Measurements from ENCODE around the gene TRPM7.

Gene TRPM7

DNA sequence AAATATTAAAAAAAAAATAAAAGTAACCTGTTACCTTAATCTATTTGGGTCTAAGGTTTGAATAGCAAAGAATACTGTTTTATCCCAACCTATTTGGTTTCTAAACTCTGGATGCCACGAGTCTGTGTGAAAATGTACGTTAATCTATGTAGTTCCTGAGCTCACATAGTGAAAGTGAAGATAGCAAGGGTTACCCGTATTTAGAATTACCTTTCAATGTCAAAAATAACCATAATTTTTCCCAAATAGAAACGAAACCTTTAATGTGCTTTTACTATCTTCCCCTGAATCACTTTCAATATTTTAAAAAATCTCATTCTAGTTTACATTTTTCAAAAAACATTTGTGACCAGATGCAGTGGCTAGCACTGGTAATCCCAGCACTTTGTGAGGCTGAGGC, 134.4 kb downstream of the TRPM7 start:
- in situ Hi-C loops (cut with MboI; ENCODE audit: low pct_unique_long_range_greater_than_20kb, low sequenced_read_pairs, unreplicated experiment) = no loop called here
- TF ChIP-seq, protein P1, sequence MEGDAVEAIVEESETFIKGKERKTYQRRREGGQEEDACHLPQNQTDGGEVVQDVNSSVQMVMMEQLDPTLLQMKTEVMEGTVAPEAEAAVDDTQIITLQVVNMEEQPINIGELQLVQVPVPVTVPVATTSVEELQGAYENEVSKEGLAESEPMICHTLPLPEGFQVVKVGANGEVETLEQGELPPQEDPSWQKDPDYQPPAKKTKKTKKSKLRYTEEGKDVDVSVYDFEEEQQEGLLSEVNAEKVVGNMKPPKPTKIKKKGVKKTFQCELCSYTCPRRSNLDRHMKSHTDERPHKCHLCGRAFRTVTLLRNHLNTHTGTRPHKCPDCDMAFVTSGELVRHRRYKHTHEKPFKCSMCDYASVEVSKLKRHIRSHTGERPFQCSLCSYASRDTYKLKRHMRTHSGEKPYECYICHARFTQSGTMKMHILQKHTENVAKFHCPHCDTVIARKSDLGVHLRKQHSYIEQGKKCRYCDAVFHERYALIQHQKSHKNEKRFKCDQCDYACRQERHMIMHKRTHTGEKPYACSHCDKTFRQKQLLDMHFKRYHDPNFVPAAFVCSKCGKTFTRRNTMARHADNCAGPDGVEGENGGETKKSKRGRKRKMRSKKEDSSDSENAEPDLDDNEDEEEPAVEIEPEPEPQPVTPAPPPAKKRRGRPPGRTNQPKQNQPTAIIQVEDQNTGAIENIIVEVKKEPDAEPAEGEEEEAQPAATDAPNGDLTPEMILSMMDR (IDR thresholded peaks at IDR 0.05; ENCODE audit: extremely low read depth, insufficient read depth, missing control alignments) = no peak
- DNase-seq (ENCODE audit: low spot score) = peak; percentile 49

DNA sequence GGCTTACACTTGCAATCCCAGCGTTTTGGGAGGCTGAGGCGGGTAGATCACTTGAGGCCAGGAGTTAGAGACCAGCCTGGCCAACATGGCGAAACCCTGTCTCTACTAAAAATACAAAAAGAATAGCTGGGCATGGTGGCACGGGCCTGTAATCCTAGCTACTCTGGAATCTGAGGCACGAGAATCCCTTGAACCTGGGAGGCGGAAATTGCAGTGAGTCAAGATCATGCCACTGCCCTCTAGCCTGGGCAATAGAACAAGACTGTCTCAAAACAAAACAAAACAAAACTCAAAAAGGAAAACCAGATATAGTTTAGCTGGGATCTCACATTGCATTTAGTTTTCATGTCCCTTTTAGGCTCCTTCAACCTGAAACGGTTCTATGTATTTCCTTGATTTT, 137.3 kb downstream of the TRPM7 start:
- no peak for DNase-seq (ENCODE audit: low spot score)
- in situ Hi-C loops (cut with MboI; ENCODE audit: low pct_unique_long_range_greater_than_20kb, low sequenced_read_pairs, unreplicated experiment) = no loop called here

GRCh38 chr15:50546566-50546965, 140.0 kb downstream of the TRPM7 start, which contains the start of gene USP50:
TSS of gene USP50 (minus strand) at chr15:50546666. CDS start at chr15:50546525, 141 bp downstream.
- TF ChIP-seq, protein P1 (IDR thresholded peaks at IDR 0.05; ENCODE audit: extremely low read depth, insufficient read depth, missing control alignments) = no peak
- in situ Hi-C loops (cut with MboI; ENCODE audit: low pct_unique_long_range_greater_than_20kb, low sequenced_read_pairs, unreplicated experiment) = no loop called here
- DNase-seq (ENCODE audit: low spot score) = no peak

More for the DNA sequence above, 137.3 kb downstream of the TRPM7 start:
- TF ChIP-seq, protein P1 (IDR thresholded peaks at IDR 0.05; ENCODE audit: extremely low read depth, insufficient read depth, missing control alignments) = no peak

DNA sequence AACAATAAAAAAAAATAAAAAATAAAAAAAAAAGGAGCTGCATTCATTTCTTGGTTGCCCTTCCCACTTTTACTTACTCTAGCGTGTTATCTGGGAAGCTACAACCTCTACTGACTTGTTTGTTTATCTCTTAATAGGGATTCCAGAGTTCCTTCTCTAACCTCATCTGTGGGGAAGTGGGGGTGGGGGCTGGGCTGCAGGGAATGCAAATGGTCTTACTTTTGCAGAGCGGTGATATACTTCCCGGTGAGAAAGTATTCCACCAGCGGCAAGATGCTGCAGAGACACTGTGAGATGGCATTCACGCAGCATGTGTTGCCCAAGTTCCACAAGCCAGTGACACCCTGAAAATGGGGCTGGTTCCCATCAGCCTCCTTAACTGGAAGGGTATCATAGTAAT, 142.2 kb downstream of the TRPM7 start:
- no peak for DNase-seq (ENCODE audit: low spot score)
- in situ Hi-C loops (cut with MboI; ENCODE audit: low pct_unique_long_range_greater_than_20kb, low sequenced_read_pairs, unreplicated experiment) = no loop called here
- TF ChIP-seq, protein P1 (IDR thresholded peaks at IDR 0.05; ENCODE audit: extremely low read depth, insufficient read depth, missing control alignments) = no peak

- TF ChIP-seq, protein P1 (IDR thresholded peaks at IDR 0.05; ENCODE audit: extremely low read depth, insufficient read depth, missing control alignments) = no peak
- in situ Hi-C loops (cut with MboI; ENCODE audit: low pct_unique_long_range_greater_than_20kb, low sequenced_read_pairs, unreplicated experiment) = no loop called here
- no peak for DNase-seq (ENCODE audit: low spot score)
Observed at GRCh38 chr15:50543556-50543955, 143.0 kb downstream of the TRPM7 start.

DNA sequence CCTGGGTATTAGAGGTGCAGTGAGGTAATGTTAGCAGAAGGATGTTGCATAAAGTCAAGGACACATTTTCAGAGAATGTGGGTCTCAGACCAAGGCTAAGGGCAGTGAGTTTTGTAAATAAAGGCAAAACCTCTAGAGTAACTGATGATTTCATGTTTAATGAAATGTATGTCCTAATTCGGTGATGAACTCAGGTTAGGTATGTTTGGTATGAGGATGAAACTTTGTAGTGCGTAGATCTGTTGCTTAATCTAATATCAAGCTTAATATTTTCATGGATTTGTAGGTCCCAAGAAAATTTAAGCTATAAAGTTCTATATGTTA, 143.7 kb downstream of the TRPM7 start:
- TF ChIP-seq, protein P1 (IDR thresholded peaks at IDR 0.05; ENCODE audit: extremely low read depth, insufficient read depth, missing control alignments) = no peak
- DNase-seq (ENCODE audit: low spot score) = no peak
- in situ Hi-C loops (cut with MboI; ENCODE audit: low pct_unique_long_range_greater_than_20kb, low sequenced_read_pairs, unreplicated experiment) = no loop called here

DNA sequence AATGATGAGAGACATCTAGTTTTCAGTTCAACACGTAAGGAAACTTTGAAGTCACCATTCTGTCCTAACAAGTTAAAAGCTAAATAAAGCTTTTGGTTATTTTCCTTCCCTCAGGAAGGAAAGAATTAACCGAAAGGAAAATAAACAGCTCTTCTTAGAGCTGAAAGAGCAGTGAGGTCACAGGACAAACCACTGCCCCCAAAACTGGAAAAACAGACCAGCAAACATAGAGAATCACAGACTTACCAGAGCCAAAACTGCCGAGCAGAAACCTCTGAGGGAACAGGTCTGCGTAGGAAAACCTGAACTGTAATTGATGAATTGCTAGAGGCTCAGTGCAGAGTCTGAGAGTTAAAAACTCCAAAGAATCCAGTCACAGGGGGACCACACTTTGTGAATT, 154.8 kb downstream of the TRPM7 start:
- in situ Hi-C loops (cut with MboI; ENCODE audit: low pct_unique_long_range_greater_than_20kb, low sequenced_read_pairs, unreplicated experiment) = no loop called here
- TF ChIP-seq, protein P1 (IDR thresholded peaks at IDR 0.05; ENCODE audit: extremely low read depth, insufficient read depth, missing control alignments) = no peak

More for the DNA sequence above, 154.8 kb downstream of the TRPM7 start:
- no peak for DNase-seq (ENCODE audit: low spot score)
